Activated naive CD8-positive, alpha-beta T cell treated with anti-CD3 and anti-CD28 coated beads, Interleukin-2, amount 50 U/mL, for 16 hours (primary cell): ENCODE data around the gene LGALS9.
"Not testable (repeated sequence)": the region's sequence is repeated elsewhere in the genome, so short reads cannot be mapped to it uniquely, and the experiment has no call there.

ENCODE experiments used
- DNase-seq: peaks from one replicate; pipeline ENCODE4 v3.0.0-alpha.2; 2020; ENCODE audit warnings: low read depth, low spot score

LGALS9 gene

DNA sequence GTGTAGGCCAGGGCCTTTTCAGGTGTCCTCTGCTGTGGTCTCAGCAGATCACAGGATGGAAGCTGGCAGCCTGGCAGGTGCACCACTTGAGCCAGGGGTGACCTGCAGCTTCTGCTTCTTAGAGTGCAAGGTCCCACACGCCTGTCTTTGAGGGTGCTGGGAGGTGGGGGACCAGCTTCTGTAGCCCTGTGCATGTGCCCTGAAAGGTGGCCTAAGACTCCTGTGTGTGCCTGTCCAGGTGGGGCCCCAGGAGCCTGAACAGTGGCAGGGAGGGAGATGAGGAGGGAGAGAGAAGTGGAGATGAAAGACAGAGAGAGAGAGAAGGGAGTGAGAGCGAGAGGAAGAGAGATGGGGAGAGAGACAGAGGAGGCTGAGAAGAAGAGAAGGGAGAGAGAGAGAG is 46.2 kb downstream of the LGALS9 start:
- DNase-seq: no peak

DNA sequence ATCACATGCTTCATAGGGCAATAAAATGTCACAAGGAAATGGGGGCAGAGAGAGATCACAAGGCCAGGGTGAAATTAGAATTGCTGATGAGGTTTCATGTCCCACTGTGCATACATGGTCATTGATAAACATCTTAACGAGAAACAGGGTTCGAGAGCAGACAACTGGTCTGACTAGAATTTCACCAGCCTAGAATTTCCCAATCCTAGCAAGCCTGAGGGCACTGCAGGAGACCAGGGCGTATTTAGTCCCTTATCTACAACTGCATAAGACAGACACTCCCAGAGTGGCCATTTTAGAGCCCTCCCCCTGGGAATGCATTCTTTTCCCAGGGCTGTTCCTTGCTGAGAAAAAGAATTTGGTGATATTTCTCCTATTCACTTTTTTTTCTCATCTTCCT is 55.3 kb downstream of the LGALS9 start:
- DNase-seq: not testable (repeated sequence)

DNA sequence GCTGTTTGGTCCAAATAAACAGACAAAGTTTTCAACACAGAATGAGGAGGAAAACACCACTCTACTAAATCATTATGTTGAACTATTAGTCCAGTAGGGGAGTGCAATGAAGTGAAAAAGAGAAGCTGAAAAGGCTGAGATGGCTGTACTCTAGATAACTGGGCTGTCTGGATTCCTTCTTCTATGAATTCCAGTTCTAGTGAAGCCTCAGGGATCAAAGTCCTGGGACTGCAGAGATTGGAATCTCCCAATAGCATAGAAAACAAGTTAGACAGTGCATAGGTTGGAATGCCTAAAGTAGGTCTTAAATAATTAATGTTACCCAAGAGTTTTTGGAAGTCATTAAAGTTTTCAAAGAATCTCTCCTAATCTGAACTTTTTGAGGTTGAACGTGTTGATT is 59.9 kb downstream of the LGALS9 start:
- DNase-seq: no peak

DNA sequence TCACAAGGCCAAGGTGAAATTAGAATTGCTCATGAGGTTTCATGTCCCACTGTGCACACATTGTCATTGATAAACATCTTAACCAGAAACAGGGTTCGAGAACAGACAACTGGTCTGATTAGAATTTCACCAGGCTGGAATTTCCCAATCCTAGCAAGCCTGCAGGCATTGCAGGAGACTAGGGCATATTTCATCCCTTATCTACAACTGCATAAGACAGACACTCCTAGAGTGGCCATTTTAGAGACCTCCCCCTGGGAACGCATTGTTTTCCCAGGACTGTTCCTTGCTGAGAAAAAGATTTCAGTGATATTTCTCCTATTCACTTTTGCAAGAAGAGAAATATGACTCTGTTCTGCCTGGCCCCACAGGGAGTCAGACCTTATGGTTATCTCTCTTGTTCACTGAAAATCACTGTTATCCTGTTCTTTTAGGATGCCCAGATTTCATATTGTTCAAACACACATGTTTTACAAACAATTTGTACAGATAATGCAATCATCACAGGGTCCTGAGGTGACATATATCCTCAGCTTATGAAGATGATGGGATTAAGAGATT is 64.3 kb downstream of the LGALS9 start:
- not testable (repeated sequence) for DNase-seq
